Ascending aorta (tissue), 2 donors: Measurements from ENCODE around the gene KLHDC7B. TPM values are rescaled to one million over a fixed set of nuclear protein-coding genes. Genes with fewer than 3 reads are reported as not detected.

Experiments
- DNase-seq, 2 donors: peaks; one replicate each; pipeline ENCODE4 v3.0.0-alpha.2; 2019; ENCODE audit warnings: low spot score in 2 of 2
- H3K27ac ChIP-seq, 2 donors: fragments of 200-600 bp; sonication (generic); one replicate each; pipeline ENCODE4 v1.5.1; 2016 to 2017; ENCODE audit warnings: mild to moderate bottlenecking in 1 of 2
- H3K27me3 ChIP-seq: fragments of 200-600 bp; sonication (generic); one replicate; pipeline ENCODE4 v1.5.1; 2017
- H3K36me3 ChIP-seq, 2 donors: fragments of 200-600 bp; sonication (generic); one replicate each; pipeline ENCODE4 v1.5.1; 2016
- H3K4me1 ChIP-seq, 2 donors: fragments of 200-600 bp; sonication (generic); one replicate each; pipeline ENCODE4 v1.5.1; 2016 to 2017; ENCODE audit warnings: mild to moderate bottlenecking in 1 of 2
- H3K4me3 ChIP-seq, 2 donors: fragments of 200-600 bp; sonication (generic); one replicate each; pipeline ENCODE4 v1.5.1; 2016 to 2017; ENCODE audit warnings: mild to moderate bottlenecking in 1 of 2
- H3K9me3 ChIP-seq, 2 donors: fragments of 200-600 bp; sonication (generic); one replicate each; pipeline ENCODE4 v1.5.1; 2016
- intact Hi-C: fragments of 100-400 bp; cut with DNase I; formaldehyde crosslinking; loops from one replicate; pipeline ENCODE4 v1.15.1; 2023
- total RNA-seq: library from RNA; depleted of rRNA; stranded (reverse); fragments of >200 nt; gene quantifications from one replicate; pipeline ENCODE4 v1.1.0, GENCODE V29; 2016
- TF ChIP-seq, protein P1 (sequence below), 3 experiments: fragments of 200-600 bp in 2 of 3; fragments of 450-650 bp in 1 of 3; sonication (generic) in 2 of 3; IDR thresholded peaks; one replicate each; pipeline ENCODE4 v1.5.1; 2016 to 2019; ENCODE audit warnings: antibody characterized with exemption in 3 of 3, mild to moderate bottlenecking in 1 of 3, moderate library complexity in 1 of 3

Gene KLHDC7B
- not detected for total RNA-seq

DNA sequence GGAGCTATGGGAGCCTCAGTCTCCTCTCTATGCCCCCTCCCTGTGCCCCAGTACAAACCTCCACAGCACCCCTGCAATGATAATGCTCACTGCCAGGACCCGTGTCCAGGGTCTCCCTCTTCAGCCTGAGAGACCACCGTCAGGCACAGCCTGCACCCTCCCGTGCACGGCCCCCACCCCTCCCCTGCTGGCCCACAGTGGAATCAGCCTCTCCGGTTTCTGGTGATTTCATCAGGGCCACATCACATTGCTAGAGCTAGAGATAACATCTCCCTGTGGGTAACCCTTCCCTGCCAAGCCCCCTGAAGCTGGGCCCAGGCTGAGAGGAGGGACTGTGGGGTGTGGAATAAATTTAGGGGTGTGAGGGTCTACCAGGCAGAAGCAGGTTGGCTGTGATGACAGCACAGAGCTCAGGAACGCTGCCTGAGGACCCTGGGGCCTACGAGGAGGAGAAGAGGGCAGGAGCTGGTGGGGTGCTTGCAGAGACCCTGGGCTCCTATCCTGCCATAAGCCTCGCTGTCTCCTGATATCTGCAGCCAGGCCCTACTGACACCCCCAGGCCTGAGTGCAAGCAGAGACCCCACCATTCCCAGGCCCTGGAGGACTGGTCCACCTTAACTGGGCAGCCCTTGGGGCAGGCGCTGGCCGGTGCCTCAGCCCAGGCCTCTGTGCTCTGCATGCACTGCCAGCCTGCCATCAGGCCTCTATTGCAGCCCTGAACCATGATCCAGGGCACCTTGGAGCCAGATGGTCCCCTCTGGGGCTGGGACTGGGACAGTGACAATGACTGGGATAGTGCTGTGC, at the start of gene KLHDC7B:
KLHDC7B (plus strand) TSS at position 378 of the 804 bp plus-strand sequence; CDS start at position 723, 345 bp downstream.
- DNase-seq, result no peak
- Histone ChIP-seq H3K27ac (no peak within 1 kb of the TSS), H3K27me3 (peaks cover 19% of the 10 kb centered on the region)

DNA sequence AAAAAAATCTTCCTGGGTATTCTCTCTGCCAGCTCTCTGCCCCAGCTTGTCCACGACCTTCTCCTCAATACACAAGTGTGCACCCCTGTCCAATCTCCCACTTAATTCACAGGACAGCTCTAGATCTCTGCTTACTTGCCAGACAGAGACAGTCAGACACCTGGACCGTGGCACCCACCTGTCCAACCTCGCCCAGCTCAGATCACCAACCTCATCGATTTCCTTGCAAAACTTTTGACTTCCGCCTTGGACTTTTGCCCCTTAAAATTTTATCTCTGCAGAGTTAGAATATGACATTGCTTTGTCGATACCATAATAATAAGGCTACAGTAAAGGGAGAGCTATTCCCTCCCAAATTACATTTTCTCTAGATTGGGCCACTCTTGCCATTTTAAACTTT, 48.6 kb upstream of the KLHDC7B start:
- TF ChIP-seq, protein P1, sequence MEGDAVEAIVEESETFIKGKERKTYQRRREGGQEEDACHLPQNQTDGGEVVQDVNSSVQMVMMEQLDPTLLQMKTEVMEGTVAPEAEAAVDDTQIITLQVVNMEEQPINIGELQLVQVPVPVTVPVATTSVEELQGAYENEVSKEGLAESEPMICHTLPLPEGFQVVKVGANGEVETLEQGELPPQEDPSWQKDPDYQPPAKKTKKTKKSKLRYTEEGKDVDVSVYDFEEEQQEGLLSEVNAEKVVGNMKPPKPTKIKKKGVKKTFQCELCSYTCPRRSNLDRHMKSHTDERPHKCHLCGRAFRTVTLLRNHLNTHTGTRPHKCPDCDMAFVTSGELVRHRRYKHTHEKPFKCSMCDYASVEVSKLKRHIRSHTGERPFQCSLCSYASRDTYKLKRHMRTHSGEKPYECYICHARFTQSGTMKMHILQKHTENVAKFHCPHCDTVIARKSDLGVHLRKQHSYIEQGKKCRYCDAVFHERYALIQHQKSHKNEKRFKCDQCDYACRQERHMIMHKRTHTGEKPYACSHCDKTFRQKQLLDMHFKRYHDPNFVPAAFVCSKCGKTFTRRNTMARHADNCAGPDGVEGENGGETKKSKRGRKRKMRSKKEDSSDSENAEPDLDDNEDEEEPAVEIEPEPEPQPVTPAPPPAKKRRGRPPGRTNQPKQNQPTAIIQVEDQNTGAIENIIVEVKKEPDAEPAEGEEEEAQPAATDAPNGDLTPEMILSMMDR (IDR thresholded peaks at IDR 0.05), result no peak
- Histone ChIP-seq H3K27me3 (no peaks in the 10 kb centered on the region), H3K9me3 (no peaks in the 10 kb centered on the region), H3K36me3 (no peaks in the 10 kb centered on the region), H3K27ac (no peak overlapping the region), H3K4me3 (no peak overlapping the region), H3K4me1 (no peaks in the 10 kb centered on the region)
- DNase-seq, result no peak
- intact Hi-C loops, result no loop called here

More for the DNA sequence above, at the start of gene KLHDC7B:
- peaks cover 8 to 10% of the 10 kb centered on the region in 2 donors for H3K4me1 ChIP-seq
- H3K4me3 ChIP-seq, result no peak within 1 kb of the TSS
- H3K9me3 ChIP-seq, result no peaks in the 10 kb centered on the region
- intact Hi-C loops, result no loop called here
- H3K36me3 ChIP-seq, result no peaks in the 10 kb centered on the region
- TF ChIP-seq, protein P1 (IDR thresholded peaks at IDR 0.05), result no peak

DNA sequence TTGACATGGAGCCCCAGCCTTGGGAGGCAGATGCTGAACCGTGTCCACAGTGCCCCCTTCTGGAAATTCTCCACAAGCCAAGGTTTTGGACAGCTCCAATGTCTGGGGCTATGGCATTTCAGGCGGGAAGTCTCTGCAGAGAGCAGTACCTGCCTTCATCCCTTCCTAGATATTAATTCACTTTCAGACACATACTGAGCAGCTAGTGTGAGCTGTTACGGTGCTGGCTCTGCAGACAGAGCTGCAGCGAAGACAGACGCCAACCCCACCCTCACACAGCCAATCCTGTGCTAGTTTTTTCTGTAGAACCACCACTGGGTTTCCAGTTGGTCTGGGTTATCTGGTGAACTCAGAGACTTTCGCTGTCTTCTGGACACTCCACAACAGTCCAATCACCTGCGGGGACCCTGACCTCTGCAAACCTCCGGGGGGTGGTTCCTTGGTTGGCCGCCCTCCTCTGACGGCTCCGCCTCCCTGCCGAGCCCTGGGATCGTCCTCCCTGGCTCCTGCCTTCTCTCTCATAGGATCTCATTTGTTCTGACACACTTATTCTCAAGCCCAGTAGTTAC, 47.3 kb upstream of the KLHDC7B start:
- H3K9me3 ChIP-seq, result no peaks in the 10 kb centered on the region
- intact Hi-C loops, result no loop called here
- H3K4me1 ChIP-seq, result no peaks in the 10 kb centered on the region
- no peaks in the 10 kb centered on the region for H3K27me3 ChIP-seq
- DNase-seq, result no peak
- TF ChIP-seq, protein P1 (IDR thresholded peaks at IDR 0.05), result peak in 2 of 3 experiments; percentile 39 to 44
- no peak overlapping the region for H3K4me3 ChIP-seq
- H3K27ac ChIP-seq, result no peak overlapping the region
- H3K36me3 ChIP-seq, result peaks cover 8 to 11% of the 10 kb centered on the region in 2 donors

DNA sequence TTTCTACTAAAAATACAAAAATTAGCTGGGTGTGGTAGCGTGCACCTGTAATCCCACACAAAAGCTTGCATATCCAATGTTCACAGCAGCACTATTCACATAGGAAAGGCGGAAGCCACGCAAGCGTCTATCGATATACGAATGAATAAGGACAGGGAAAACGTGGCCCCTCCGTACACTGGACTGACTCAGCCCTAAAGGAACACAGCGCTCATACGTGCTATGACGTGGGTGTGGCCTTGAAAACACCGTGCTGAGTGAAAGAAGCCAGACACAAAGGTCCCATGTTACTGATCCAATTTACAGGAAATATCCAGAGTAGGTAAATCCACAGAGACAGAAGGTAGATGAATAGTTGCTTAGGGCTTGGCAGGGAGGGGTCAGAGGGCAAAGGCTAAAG, 45.2 kb upstream of the KLHDC7B start:
- H3K27me3 ChIP-seq, result no peaks in the 10 kb centered on the region
- TF ChIP-seq, protein P1 (IDR thresholded peaks at IDR 0.05), result no peak
- peaks cover 24 to 27% of the 10 kb centered on the region in 2 donors for H3K36me3 ChIP-seq
- H3K4me3 ChIP-seq, result no peak overlapping the region
- no peak for DNase-seq
- intact Hi-C loops, result loop anchor here (10.0 kb wide), 1 partner anchor 536 kb away; the partner anchor contains the start of gene PIM3
- no peaks in the 10 kb centered on the region for H3K9me3 ChIP-seq
- no peaks in the 10 kb centered on the region for H3K4me1 ChIP-seq
- no peak overlapping the region for H3K27ac ChIP-seq

DNA sequence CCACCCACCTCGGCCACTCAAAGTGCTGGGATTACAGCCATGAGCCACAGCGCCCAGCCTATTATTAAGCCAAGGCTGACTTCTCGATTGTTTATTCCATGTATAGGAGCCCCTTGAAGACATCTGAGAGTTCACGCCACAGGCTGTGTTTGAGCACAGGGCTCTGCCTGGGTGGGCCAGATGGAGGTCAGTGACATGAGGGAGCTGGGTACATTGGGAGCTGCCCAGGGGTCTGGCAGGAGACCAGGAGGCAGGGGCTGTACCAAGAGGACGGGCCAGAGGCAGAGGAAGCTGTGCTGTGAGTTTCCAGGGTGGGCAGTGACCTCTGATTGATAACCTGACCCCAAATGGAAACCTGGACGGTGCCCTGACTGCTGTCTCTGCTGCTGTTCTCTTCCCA, 43.6 kb upstream of the KLHDC7B start:
- Histone ChIP-seq H3K36me3 (peaks cover 30 to 33% of the 10 kb centered on the region in 2 donors), H3K27me3 (no peaks in the 10 kb centered on the region), H3K27ac (no peak overlapping the region), H3K4me1 (peaks cover 9 to 12% of the 10 kb centered on the region in 2 donors), H3K9me3 (no peaks in the 10 kb centered on the region), H3K4me3 (no peak overlapping the region)
- no peak for DNase-seq
- TF ChIP-seq, protein P1 (IDR thresholded peaks at IDR 0.05), result no peak
- intact Hi-C loops, result loop anchor here (10.0 kb wide), 1 partner anchor 537 kb away; the partner anchor contains the start of gene PIM3
